ENCODE data around the gene NCOA7.

Gene NCOA7

GRCh38 chr6:125886021-125886420 lies 95.3 kb downstream of the NCOA7 start:
- H2BK15ac ChIP-seq (ENCODE audit: low read length) = no peak overlapping the region
- no peak overlapping the region for H2AFZ ChIP-seq (ENCODE audit: low read length)
- DNase-seq (ENCODE audit: low spot score) = no peak
- H3K18ac ChIP-seq (ENCODE audit: low read length) = no peak overlapping the region
- no peaks in the 10 kb centered on the region for H3K4me1 ChIP-seq (ENCODE audit: control insufficient read depth in 2 of 2, insufficient read depth in 1 of 2, low read depth in 1 of 2, low read length in 2 of 2)
- no peak overlapping the region for H3K23ac ChIP-seq (ENCODE audit: low read depth, low read length, poor library complexity)
- H3K14ac ChIP-seq (ENCODE audit: low read length) = no peak overlapping the region
- no peaks in the 10 kb centered on the region for H3K9me3 ChIP-seq (replicated peaks in 1 of 2; ENCODE audit: control insufficient read depth in 2 of 2, insufficient read depth in 1 of 2, low read depth in 1 of 2, low read length in 2 of 2)
- no peak overlapping the region for H3K4me2 ChIP-seq (ENCODE audit: insufficient read depth, low read length, poor library complexity, severe bottlenecking)
- no peak overlapping the region for H3K9ac ChIP-seq (ENCODE audit: low read depth, low read length, poor library complexity)
- WGBS, 2 donors (ENCODE audit: extremely low coverage in 2 of 2, insufficient read length in 2 of 2, insufficient replicate concordance in 1 of 2) = no CpG with 5 or more reads among the region's 1 CpG
- no peak overlapping the region for H3K4me3 ChIP-seq (ENCODE audit: low read length in 2 of 2)
- H2BK120ac ChIP-seq (ENCODE audit: low read depth, low read length) = no peak overlapping the region
- no peaks in the 10 kb centered on the region for H3K27me3 ChIP-seq (ENCODE audit: control insufficient read depth in 3 of 3, insufficient read depth in 3 of 3, low read depth in 1 of 3, low read length in 3 of 3)
- no peaks in the 10 kb centered on the region for H3K79me1 ChIP-seq (ENCODE audit: low read depth, low read length)
- H2AK5ac ChIP-seq (ENCODE audit: low read depth, low read length) = no peak overlapping the region
- no peak overlapping the region for H4K8ac ChIP-seq (ENCODE audit: low read depth, low read length)
- no peak overlapping the region for H3K4ac ChIP-seq (ENCODE audit: low read length)
- H3K27ac ChIP-seq (replicated peaks; ENCODE audit: low read length) = no peak overlapping the region
- no peak overlapping the region for H4K91ac ChIP-seq (ENCODE audit: low read depth, low read length, poor library complexity)
- H3K36me3 ChIP-seq (replicated peaks in 1 of 2; ENCODE audit: control insufficient read depth in 2 of 2, insufficient read depth in 2 of 2, low read length in 2 of 2) = peaks cover 0 to 7% of the 10 kb centered on the region in 2 donors
- H2BK5ac ChIP-seq (ENCODE audit: low read length) = no peak overlapping the region
- no peak overlapping the region for H2BK12ac ChIP-seq (ENCODE audit: low read length)

GRCh38 chr6:125886914-125887313 lies 96.2 kb downstream of the NCOA7 start:
- Histone ChIP-seq H3K4me2 (ENCODE audit: insufficient read depth, low read length, poor library complexity, severe bottlenecking) (no peak overlapping the region), H2BK15ac (ENCODE audit: low read length) (no peak overlapping the region), H2BK120ac (ENCODE audit: low read depth, low read length) (no peak overlapping the region), H4K91ac (ENCODE audit: low read depth, low read length, poor library complexity) (no peak overlapping the region), H3K4me3 (ENCODE audit: low read length in 2 of 2) (no peak overlapping the region), H3K79me1 (ENCODE audit: low read depth, low read length) (no peaks in the 10 kb centered on the region), H2AFZ (ENCODE audit: low read length) (no peak overlapping the region), H3K27ac (replicated peaks; ENCODE audit: low read length) (no peak overlapping the region), H2AK5ac (ENCODE audit: low read depth, low read length) (no peak overlapping the region), H3K27me3 (ENCODE audit: control insufficient read depth in 3 of 3, insufficient read depth in 3 of 3, low read depth in 1 of 3, low read length in 3 of 3) (no peaks in the 10 kb centered on the region), H4K8ac (ENCODE audit: low read depth, low read length) (no peak overlapping the region), H2BK12ac (ENCODE audit: low read length) (no peak overlapping the region), H3K9ac (ENCODE audit: low read depth, low read length, poor library complexity) (no peak overlapping the region), H3K9me3 (replicated peaks in 1 of 2; ENCODE audit: control insufficient read depth in 2 of 2, insufficient read depth in 1 of 2, low read depth in 1 of 2, low read length in 2 of 2) (no peaks in the 10 kb centered on the region), H3K4me1 (ENCODE audit: control insufficient read depth in 2 of 2, insufficient read depth in 1 of 2, low read depth in 1 of 2, low read length in 2 of 2) (no peaks in the 10 kb centered on the region), H3K4ac (ENCODE audit: low read length) (no peak overlapping the region), H3K23ac (ENCODE audit: low read depth, low read length, poor library complexity) (no peak overlapping the region), H3K36me3 (replicated peaks in 1 of 2; ENCODE audit: control insufficient read depth in 2 of 2, insufficient read depth in 2 of 2, low read length in 2 of 2) (peaks cover 0 to 4% of the 10 kb centered on the region in 2 donors), H3K18ac (ENCODE audit: low read length) (no peak overlapping the region), H2BK5ac (ENCODE audit: low read length) (no peak overlapping the region), H3K14ac (ENCODE audit: low read length) (no peak overlapping the region)
- WGBS, 2 donors (ENCODE audit: extremely low coverage in 2 of 2, insufficient read length in 2 of 2, insufficient replicate concordance in 1 of 2) = no CpG with 5 or more reads among the region's 2 CpGs
- no peak for DNase-seq (ENCODE audit: low spot score)

- Histone ChIP-seq H2BK120ac (ENCODE audit: low read depth, low read length) (no peak overlapping the region), H3K4me2 (ENCODE audit: insufficient read depth, low read length, poor library complexity, severe bottlenecking) (no peak overlapping the region), H3K36me3 (replicated peaks in 1 of 2; ENCODE audit: control insufficient read depth in 2 of 2, insufficient read depth in 2 of 2, low read length in 2 of 2) (peaks cover 0 to 4% of the 10 kb centered on the region in 2 donors)
These were observed 96.6 kb downstream of the NCOA7 start for GRCh38 chr6:125887372-125887771.

GRCh38 chr6:125888989-125889656 lies 98.4 kb downstream of the NCOA7 start:
- H2BK12ac ChIP-seq (ENCODE audit: low read length) = no peak overlapping the region
- H3K27ac ChIP-seq (replicated peaks; ENCODE audit: low read length) = no peak overlapping the region
- H2BK120ac ChIP-seq (ENCODE audit: low read depth, low read length) = no peak overlapping the region
- H3K36me3 ChIP-seq (replicated peaks in 1 of 2; ENCODE audit: control insufficient read depth in 2 of 2, insufficient read depth in 2 of 2, low read length in 2 of 2) = peaks cover 0 to 4% of the 10 kb centered on the region in 2 donors
- H3K27me3 ChIP-seq (ENCODE audit: control insufficient read depth in 3 of 3, insufficient read depth in 3 of 3, low read depth in 1 of 3, low read length in 3 of 3) = no peaks in the 10 kb centered on the region
- H3K4me1 ChIP-seq (ENCODE audit: control insufficient read depth in 2 of 2, insufficient read depth in 1 of 2, low read depth in 1 of 2, low read length in 2 of 2) = no peaks in the 10 kb centered on the region
- H3K4me3 ChIP-seq (ENCODE audit: low read length in 2 of 2) = no peak overlapping the region
- H3K9ac ChIP-seq (ENCODE audit: low read depth, low read length, poor library complexity) = no peak overlapping the region
- H3K9me3 ChIP-seq (replicated peaks in 1 of 2; ENCODE audit: control insufficient read depth in 2 of 2, insufficient read depth in 1 of 2, low read depth in 1 of 2, low read length in 2 of 2) = no peaks in the 10 kb centered on the region
- H3K4me2 ChIP-seq (ENCODE audit: insufficient read depth, low read length, poor library complexity, severe bottlenecking) = no peak overlapping the region
- no CpG with 5 or more reads among the region's 8 CpGs for WGBS, 2 donors (ENCODE audit: extremely low coverage in 2 of 2, insufficient read length in 2 of 2, insufficient replicate concordance in 1 of 2)
- no peak overlapping the region for H3K14ac ChIP-seq (ENCODE audit: low read length)
- no peak overlapping the region for H3K4ac ChIP-seq (ENCODE audit: low read length)
- no peak overlapping the region for H2AK5ac ChIP-seq (ENCODE audit: low read depth, low read length)
- H4K8ac ChIP-seq (ENCODE audit: low read depth, low read length) = no peak overlapping the region
- no peak overlapping the region for H3K18ac ChIP-seq (ENCODE audit: low read length)
- H4K91ac ChIP-seq (ENCODE audit: low read depth, low read length, poor library complexity) = no peak overlapping the region
- H2BK5ac ChIP-seq (ENCODE audit: low read length) = no peak overlapping the region
- H2BK15ac ChIP-seq (ENCODE audit: low read length) = no peak overlapping the region
- no peak overlapping the region for H3K23ac ChIP-seq (ENCODE audit: low read depth, low read length, poor library complexity)
- no peak overlapping the region for H2AFZ ChIP-seq (ENCODE audit: low read length)
- H3K79me1 ChIP-seq (ENCODE audit: low read depth, low read length) = no peaks in the 10 kb centered on the region
- peak; percentile 39 for DNase-seq (ENCODE audit: low spot score)

More at GRCh38 chr6:125887372-125887771, 96.6 kb downstream of the NCOA7 start:
- H3K27ac ChIP-seq (replicated peaks; ENCODE audit: low read length) = no peak overlapping the region
- H3K18ac ChIP-seq (ENCODE audit: low read length) = no peak overlapping the region
- H3K9ac ChIP-seq (ENCODE audit: low read depth, low read length, poor library complexity) = no peak overlapping the region
- H3K23ac ChIP-seq (ENCODE audit: low read depth, low read length, poor library complexity) = no peak overlapping the region
- no peak overlapping the region for H4K91ac ChIP-seq (ENCODE audit: low read depth, low read length, poor library complexity)
- no peak overlapping the region for H2AFZ ChIP-seq (ENCODE audit: low read length)
- H2AK5ac ChIP-seq (ENCODE audit: low read depth, low read length) = no peak overlapping the region
- H3K4me1 ChIP-seq (ENCODE audit: control insufficient read depth in 2 of 2, insufficient read depth in 1 of 2, low read depth in 1 of 2, low read length in 2 of 2) = no peaks in the 10 kb centered on the region
- H2BK15ac ChIP-seq (ENCODE audit: low read length) = no peak overlapping the region
- no peak overlapping the region for H3K4ac ChIP-seq (ENCODE audit: low read length)
- no peaks in the 10 kb centered on the region for H3K79me1 ChIP-seq (ENCODE audit: low read depth, low read length)
- H3K4me3 ChIP-seq (ENCODE audit: low read length in 2 of 2) = no peak overlapping the region
- no peaks in the 10 kb centered on the region for H3K27me3 ChIP-seq (ENCODE audit: control insufficient read depth in 3 of 3, insufficient read depth in 3 of 3, low read depth in 1 of 3, low read length in 3 of 3)
- H2BK12ac ChIP-seq (ENCODE audit: low read length) = no peak overlapping the region
- no peak overlapping the region for H4K8ac ChIP-seq (ENCODE audit: low read depth, low read length)
- H3K14ac ChIP-seq (ENCODE audit: low read length) = no peak overlapping the region
- no peaks in the 10 kb centered on the region for H3K9me3 ChIP-seq (replicated peaks in 1 of 2; ENCODE audit: control insufficient read depth in 2 of 2, insufficient read depth in 1 of 2, low read depth in 1 of 2, low read length in 2 of 2)
- DNase-seq (ENCODE audit: low spot score) = no peak
- H2BK5ac ChIP-seq (ENCODE audit: low read length) = no peak overlapping the region
